ENCODE results near the gene RAMACL. TPM values are rescaled to one million over a fixed set of nuclear protein-coding genes. Genes with fewer than 3 reads are reported as not detected.

The RAMACL gene
- total RNA-seq, 2 experiments from 2014 or later: 0.44 to 0.48 TPM

DNA sequence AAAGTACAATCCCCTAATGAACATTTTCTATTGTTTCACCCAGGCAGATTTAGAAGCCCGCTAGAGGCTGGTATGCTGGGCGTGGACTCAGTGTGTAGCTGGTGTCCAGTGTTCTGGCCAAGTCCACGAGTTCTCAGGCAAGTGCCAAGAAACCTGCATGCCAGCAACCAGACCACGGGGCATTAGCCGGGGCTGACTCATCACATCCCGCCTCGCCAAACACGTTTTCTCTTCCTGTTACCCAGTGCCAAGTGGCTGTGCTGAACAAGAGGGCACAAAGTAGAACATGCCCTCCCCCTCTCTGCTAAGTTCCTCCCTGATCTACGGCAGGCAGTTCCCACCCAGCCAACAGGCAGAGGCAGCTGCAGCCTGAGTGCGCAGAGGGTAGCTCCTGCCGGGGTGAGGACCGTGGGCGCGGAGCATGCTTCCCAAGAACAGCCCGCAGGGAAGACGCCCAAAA is 29.6 kb downstream of the RAMACL start:
- no peak for DNase-seq
- peaks cover 7% of the 10 kb centered on the region for H3K9me3 Mint-ChIP-seq
- H3K4me1 Mint-ChIP-seq: peaks cover 7% of the 10 kb centered on the region
- H3K36me3 Mint-ChIP-seq: no peaks in the 10 kb centered on the region
- H3K27me3 Mint-ChIP-seq: peaks cover 9% of the 10 kb centered on the region
- no peak overlapping the region for H3K4me3 Mint-ChIP-seq
- ATAC-seq (ENCODE audit: low read depth): no peak
- POLR2A ChIA-PET: no interaction called here
- no peak overlapping the region for H3K27ac Mint-ChIP-seq

DNA sequence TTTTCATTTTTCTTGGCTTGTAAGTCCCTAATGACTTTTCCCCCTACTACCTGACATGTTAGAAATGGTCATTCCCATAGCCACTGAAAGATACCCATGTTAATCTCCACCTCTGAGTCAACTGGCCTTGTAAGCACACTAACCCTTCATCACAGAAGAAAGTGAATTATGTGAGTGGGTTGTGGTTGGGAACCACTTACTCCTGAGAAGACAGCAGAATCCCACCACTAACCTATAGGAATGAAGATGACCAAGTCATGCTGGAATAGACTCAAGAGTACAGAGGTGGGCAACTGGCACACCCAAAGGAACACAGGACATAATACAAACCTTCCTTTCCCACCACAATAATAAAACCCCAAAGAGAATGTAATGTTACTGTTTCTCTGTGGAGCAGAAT is 30.1 kb downstream of the RAMACL start:
- peaks cover 7% of the 10 kb centered on the region for H3K4me1 Mint-ChIP-seq
- DNase-seq: no peak
- no peaks in the 10 kb centered on the region for H3K36me3 Mint-ChIP-seq
- peaks cover 9% of the 10 kb centered on the region for H3K27me3 Mint-ChIP-seq
- no peak overlapping the region for H3K27ac Mint-ChIP-seq
- H3K4me3 Mint-ChIP-seq: no peak overlapping the region
- peaks cover 7% of the 10 kb centered on the region for H3K9me3 Mint-ChIP-seq
- POLR2A ChIA-PET: no interaction called here
- ATAC-seq (ENCODE audit: low read depth): no peak

GRCh38 chr6:166555086-166555485 is 31.4 kb downstream of the RAMACL start:
- peaks cover 8% of the 10 kb centered on the region for H3K9me3 Mint-ChIP-seq
- DNase-seq: no peak
- POLR2A ChIA-PET: no interaction called here
- H3K4me3 Mint-ChIP-seq: no peak overlapping the region
- H3K27ac Mint-ChIP-seq: no peak overlapping the region
- no peaks in the 10 kb centered on the region for H3K36me3 Mint-ChIP-seq
- no peak for ATAC-seq (ENCODE audit: low read depth)
- peaks cover 8% of the 10 kb centered on the region for H3K27me3 Mint-ChIP-seq
- H3K4me1 Mint-ChIP-seq: peaks cover 7% of the 10 kb centered on the region

DNA sequence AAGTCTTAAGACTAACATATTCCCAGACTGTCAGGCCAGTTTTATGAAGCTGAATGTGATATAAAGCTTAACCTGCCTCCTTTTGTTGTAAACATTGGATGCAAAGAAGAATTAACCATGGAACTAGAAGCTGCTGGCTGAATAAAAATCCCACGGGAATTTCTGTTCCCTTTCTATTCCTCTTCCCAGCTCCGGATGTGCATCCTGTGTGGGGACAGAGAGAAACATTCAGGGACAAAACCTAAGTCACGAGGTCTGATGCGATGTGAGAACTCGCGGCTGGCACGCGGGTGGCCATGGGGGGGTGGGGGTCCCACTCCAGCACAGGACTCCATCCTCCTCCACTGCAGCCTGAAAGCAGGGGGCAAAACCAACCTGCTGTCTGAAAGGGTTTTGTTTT is 32.2 kb downstream of the RAMACL start:
- Mint-ChIP-seq H3K4me1 (peaks cover 7% of the 10 kb centered on the region), H3K27me3 (peaks cover 8% of the 10 kb centered on the region), H3K4me3 (no peak overlapping the region), H3K36me3 (no peaks in the 10 kb centered on the region), H3K27ac (no peak overlapping the region), H3K9me3 (peaks cover 6% of the 10 kb centered on the region)
- ATAC-seq (ENCODE audit: low read depth) (no peak), DNase-seq (no peak)
- POLR2A ChIA-PET: no interaction called here

- POLR2A ChIA-PET: no interaction called here
- peaks cover 8% of the 10 kb centered on the region for H3K27me3 Mint-ChIP-seq
- H3K4me1 Mint-ChIP-seq: peaks cover 7% of the 10 kb centered on the region
- ATAC-seq (ENCODE audit: low read depth) (no peak), DNase-seq (no peak)
- H3K4me3 Mint-ChIP-seq: no peak overlapping the region
- peaks cover 1% of the 10 kb centered on the region for H3K9me3 Mint-ChIP-seq
- no peak overlapping the region for H3K27ac Mint-ChIP-seq
- no peaks in the 10 kb centered on the region for H3K36me3 Mint-ChIP-seq
These were observed 32.8 kb downstream of the RAMACL start for GRCh38 chr6:166553563-166554271.

- no peak for DNase-seq
These were observed 33.9 kb downstream of the RAMACL start for GRCh38 chr6:166552600-166552999.

GRCh38 chr6:166551754-166552495 is 34.6 kb downstream of the RAMACL start:
- peaks cover 4% of the 10 kb centered on the region for H3K27me3 Mint-ChIP-seq
- no peak overlapping the region for H3K4me3 Mint-ChIP-seq
- no peak overlapping the region for H3K27ac Mint-ChIP-seq
- H3K36me3 Mint-ChIP-seq: no peaks in the 10 kb centered on the region
- peaks cover 1% of the 10 kb centered on the region for H3K9me3 Mint-ChIP-seq
- H3K4me1 Mint-ChIP-seq: peaks cover 4% of the 10 kb centered on the region
- POLR2A ChIA-PET: no interaction called here
- DNase-seq: no peak
- no peak for ATAC-seq (ENCODE audit: low read depth)

More at GRCh38 chr6:166552600-166552999, 33.9 kb downstream of the RAMACL start:
- no peak overlapping the region for H3K4me3 Mint-ChIP-seq
- H3K9me3 Mint-ChIP-seq: peaks cover 1% of the 10 kb centered on the region
- H3K27ac Mint-ChIP-seq: no peak overlapping the region
- POLR2A ChIA-PET: no interaction called here
- no peaks in the 10 kb centered on the region for H3K36me3 Mint-ChIP-seq
- H3K27me3 Mint-ChIP-seq: peaks cover 8% of the 10 kb centered on the region
- ATAC-seq (ENCODE audit: low read depth): no peak
- H3K4me1 Mint-ChIP-seq: peaks cover 7% of the 10 kb centered on the region

- no peaks in the 10 kb centered on the region for H3K36me3 Mint-ChIP-seq
- H3K4me1 Mint-ChIP-seq: peaks cover 5% of the 10 kb centered on the region
- no peaks in the 10 kb centered on the region for H3K27me3 Mint-ChIP-seq
- peaks cover 1% of the 10 kb centered on the region for H3K9me3 Mint-ChIP-seq
- POLR2A ChIA-PET: no interaction called here
- no peak overlapping the region for H3K27ac Mint-ChIP-seq
- no peak for DNase-seq
- no peak overlapping the region for H3K4me3 Mint-ChIP-seq
- ATAC-seq (ENCODE audit: low read depth): no peak
These were observed 39.8 kb downstream of the RAMACL start for GRCh38 chr6:166546653-166547052.

GRCh38 chr6:166545156-166546034 is 41.1 kb downstream of the RAMACL start:
- H3K36me3 Mint-ChIP-seq: peaks cover 3% of the 10 kb centered on the region
- H3K4me1 Mint-ChIP-seq: peaks cover 15% of the 10 kb centered on the region
- H3K27me3 Mint-ChIP-seq: no peaks in the 10 kb centered on the region
- ATAC-seq (ENCODE audit: low read depth) (no peak), DNase-seq (no peak)
- H3K9me3 Mint-ChIP-seq: peaks cover 1% of the 10 kb centered on the region
- POLR2A ChIA-PET: no interaction called here
- H3K4me3 Mint-ChIP-seq: no peak overlapping the region
- H3K27ac Mint-ChIP-seq: no peak overlapping the region

DNA sequence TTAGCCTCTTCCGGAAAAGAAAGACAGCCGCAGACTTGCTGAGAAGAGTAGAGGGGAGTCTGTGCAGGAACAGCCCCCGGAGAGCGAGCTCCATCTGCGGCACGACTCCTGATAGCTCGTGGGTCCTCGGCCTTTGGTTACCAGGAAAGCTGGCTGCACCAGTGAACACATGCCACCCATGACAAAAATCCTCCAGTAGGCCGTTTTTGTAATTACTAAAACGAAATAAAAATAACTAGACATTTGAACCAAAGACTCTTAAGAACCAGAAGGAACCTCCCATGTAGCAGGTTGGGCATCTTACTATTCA is 42.2 kb downstream of the RAMACL start:
- ATAC-seq (ENCODE audit: low read depth) (no peak), DNase-seq (no peak)
- peaks cover 18% of the 10 kb centered on the region for H3K4me1 Mint-ChIP-seq
- no peaks in the 10 kb centered on the region for H3K9me3 Mint-ChIP-seq
- H3K27me3 Mint-ChIP-seq: no peaks in the 10 kb centered on the region
- H3K4me3 Mint-ChIP-seq: no peak overlapping the region
- peaks cover 5% of the 10 kb centered on the region for H3K36me3 Mint-ChIP-seq
- POLR2A ChIA-PET: no interaction called here
- H3K27ac Mint-ChIP-seq: no peak overlapping the region

- H3K27me3 Mint-ChIP-seq: no peaks in the 10 kb centered on the region
- no peak overlapping the region for H3K27ac Mint-ChIP-seq
- POLR2A ChIA-PET: no interaction called here
- ATAC-seq (ENCODE audit: low read depth) (no peak), DNase-seq (no peak)
- H3K4me1 Mint-ChIP-seq: peaks cover 19% of the 10 kb centered on the region
- no peaks in the 10 kb centered on the region for H3K9me3 Mint-ChIP-seq
- H3K36me3 Mint-ChIP-seq: peaks cover 5% of the 10 kb centered on the region
- no peak overlapping the region for H3K4me3 Mint-ChIP-seq
These were observed 42.7 kb downstream of the RAMACL start for GRCh38 chr6:166543603-166544295.

GRCh38 chr6:166542580-166542912 is 43.9 kb downstream of the RAMACL start:
- peaks cover 19% of the 10 kb centered on the region for H3K4me1 Mint-ChIP-seq
- no peak for DNase-seq
- no peaks in the 10 kb centered on the region for H3K27me3 Mint-ChIP-seq
- peaks cover 5% of the 10 kb centered on the region for H3K36me3 Mint-ChIP-seq
- no peak overlapping the region for H3K4me3 Mint-ChIP-seq
- no peak overlapping the region for H3K27ac Mint-ChIP-seq
- POLR2A ChIA-PET: no interaction called here
- ATAC-seq (ENCODE audit: low read depth): no peak
- no peaks in the 10 kb centered on the region for H3K9me3 Mint-ChIP-seq

- H3K4me3 Mint-ChIP-seq: peak overlapping the region; percentile 58
- no peaks in the 10 kb centered on the region for H3K9me3 Mint-ChIP-seq
- POLR2A ChIA-PET: no interaction called here
- peaks cover 5% of the 10 kb centered on the region for H3K36me3 Mint-ChIP-seq
- H3K27me3 Mint-ChIP-seq: no peaks in the 10 kb centered on the region
- peak overlapping the region; percentile 80 for H3K27ac Mint-ChIP-seq
- H3K4me1 Mint-ChIP-seq: peaks cover 19% of the 10 kb centered on the region
- ATAC-seq (ENCODE audit: low read depth) (no peak), DNase-seq (no peak)
These were observed 44.5 kb downstream of the RAMACL start for GRCh38 chr6:166541876-166542579.
